ENCODE data around the gene CUX1.

The CUX1 gene

DNA sequence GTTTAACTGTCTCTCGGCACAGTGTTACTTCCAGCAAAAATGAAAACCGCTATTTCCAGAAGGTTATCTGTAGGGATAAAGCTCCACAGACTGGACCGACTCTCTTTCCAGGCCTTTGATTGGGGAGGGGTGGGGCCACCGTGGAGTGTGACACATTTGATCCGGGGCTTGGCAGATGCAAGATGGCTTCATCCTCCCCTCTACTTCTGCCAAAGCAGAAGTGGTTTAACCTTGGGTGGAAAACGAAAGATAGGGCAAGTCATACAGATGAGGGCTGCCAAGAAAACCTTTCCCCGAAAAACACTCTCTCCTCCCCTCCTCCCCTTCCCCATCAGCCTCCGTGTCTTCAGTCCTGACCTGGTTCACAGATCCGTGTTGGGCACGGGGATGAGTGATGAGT is 329.6 kb downstream of the CUX1 start:
- Histone ChIP-seq H3K9me3 (ENCODE audit: control insufficient read depth in 1 of 2, low read length in 2 of 2) (no peaks in the 10 kb centered on the region), H3K27me3 (ENCODE audit: low read depth, low read length) (no peaks in the 10 kb centered on the region), H3K4me1 (ENCODE audit: control insufficient read depth in 1 of 2, insufficient read depth in 2 of 2, low read length in 2 of 2) (no peaks in the 10 kb centered on the region), H3K4me3 (ENCODE audit: low read depth in 1 of 2, low read length in 2 of 2) (no peak overlapping the region), H3K27ac (ENCODE audit: low read length) (no peak overlapping the region), H3K36me3 (ENCODE audit: control insufficient read depth in 1 of 2, insufficient read depth in 2 of 2, low read length in 2 of 2) (no peaks in the 10 kb centered on the region)

DNA sequence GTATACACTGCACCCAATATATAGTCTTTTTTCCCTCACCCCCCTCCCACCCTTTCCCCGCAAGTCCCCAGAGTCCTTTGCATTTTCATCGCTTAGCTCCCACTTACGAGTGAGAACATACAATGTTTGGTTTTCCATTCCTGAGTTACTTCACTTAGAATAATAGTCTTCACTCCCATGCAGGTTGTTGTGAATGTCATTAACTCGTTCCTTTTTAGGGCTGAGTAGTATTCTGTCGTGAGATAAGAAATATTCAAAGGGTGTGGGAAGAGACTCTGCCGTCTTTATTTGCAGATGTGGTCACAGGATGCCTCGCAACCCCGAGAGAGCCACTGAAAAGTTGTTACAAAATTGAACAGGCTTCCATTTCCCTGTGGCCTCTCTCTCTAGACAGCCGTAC is 331.4 kb downstream of the CUX1 start:
- Histone ChIP-seq H3K4me3 (ENCODE audit: low read depth in 1 of 2, low read length in 2 of 2) (no peak overlapping the region), H3K36me3 (ENCODE audit: control insufficient read depth in 1 of 2, insufficient read depth in 2 of 2, low read length in 2 of 2) (no peaks in the 10 kb centered on the region), H3K27ac (ENCODE audit: low read length) (no peak overlapping the region), H3K9me3 (ENCODE audit: control insufficient read depth in 1 of 2, low read length in 2 of 2) (no peaks in the 10 kb centered on the region), H3K27me3 (ENCODE audit: low read depth, low read length) (no peaks in the 10 kb centered on the region), H3K4me1 (ENCODE audit: control insufficient read depth in 1 of 2, insufficient read depth in 2 of 2, low read length in 2 of 2) (peaks cover 0 to 12% of the 10 kb centered on the region in 2 donors)

DNA sequence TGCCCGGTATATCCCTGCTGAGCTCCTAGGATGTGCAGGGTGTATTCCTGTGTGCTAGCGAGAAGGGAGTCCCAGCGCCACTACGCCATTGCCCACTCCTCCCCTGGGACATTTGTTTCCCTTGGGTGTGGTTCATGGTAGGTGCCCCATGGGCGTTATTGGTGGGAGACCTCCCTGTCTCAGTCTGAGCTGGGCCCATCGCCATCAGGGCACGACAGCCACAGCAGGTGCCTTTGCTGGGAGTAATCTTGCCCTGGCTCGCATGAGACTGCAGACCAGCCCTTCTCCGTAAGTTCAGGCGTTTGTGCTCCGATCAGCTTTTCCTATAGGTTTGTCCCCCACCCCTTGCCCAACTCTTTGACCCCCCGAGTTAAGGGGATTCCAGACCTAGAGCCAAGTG is 332.0 kb downstream of the CUX1 start:
- Histone ChIP-seq H3K4me3 (ENCODE audit: low read depth in 1 of 2, low read length in 2 of 2) (no peak overlapping the region), H3K27ac (ENCODE audit: low read length) (no peak overlapping the region), H3K36me3 (ENCODE audit: control insufficient read depth in 1 of 2, insufficient read depth in 2 of 2, low read length in 2 of 2) (no peaks in the 10 kb centered on the region), H3K4me1 (ENCODE audit: control insufficient read depth in 1 of 2, insufficient read depth in 2 of 2, low read length in 2 of 2) (peaks cover 0 to 12% of the 10 kb centered on the region in 2 donors), H3K27me3 (ENCODE audit: low read depth, low read length) (no peaks in the 10 kb centered on the region), H3K9me3 (ENCODE audit: control insufficient read depth in 1 of 2, low read length in 2 of 2) (no peaks in the 10 kb centered on the region)

GRCh38 chr7:102150266-102150665 is 332.8 kb downstream of the CUX1 start:
- Histone ChIP-seq H3K27me3 (ENCODE audit: low read depth, low read length) (no peaks in the 10 kb centered on the region), H3K9me3 (ENCODE audit: control insufficient read depth in 1 of 2, low read length in 2 of 2) (no peaks in the 10 kb centered on the region), H3K4me3 (ENCODE audit: low read depth in 1 of 2, low read length in 2 of 2) (no peak overlapping the region), H3K36me3 (ENCODE audit: control insufficient read depth in 1 of 2, insufficient read depth in 2 of 2, low read length in 2 of 2) (no peaks in the 10 kb centered on the region), H3K27ac (ENCODE audit: low read length) (no peak overlapping the region), H3K4me1 (ENCODE audit: control insufficient read depth in 1 of 2, insufficient read depth in 2 of 2, low read length in 2 of 2) (peaks cover 0 to 12% of the 10 kb centered on the region in 2 donors)

- Histone ChIP-seq H3K27me3 (ENCODE audit: low read depth, low read length) (no peaks in the 10 kb centered on the region), H3K27ac (ENCODE audit: low read length) (no peak overlapping the region), H3K36me3 (ENCODE audit: control insufficient read depth in 1 of 2, insufficient read depth in 2 of 2, low read length in 2 of 2) (peaks cover 0 to 2% of the 10 kb centered on the region in 2 donors), H3K4me3 (ENCODE audit: low read depth in 1 of 2, low read length in 2 of 2) (no peak overlapping the region), H3K9me3 (ENCODE audit: control insufficient read depth in 1 of 2, low read length in 2 of 2) (no peaks in the 10 kb centered on the region), H3K4me1 (ENCODE audit: control insufficient read depth in 1 of 2, insufficient read depth in 2 of 2, low read length in 2 of 2) (peaks cover 0 to 12% of the 10 kb centered on the region in 2 donors)
Observed at GRCh38 chr7:102152672-102153598, 335.5 kb downstream of the CUX1 start.

- no peak overlapping the region for H3K4me3 ChIP-seq (ENCODE audit: low read depth in 1 of 2, low read length in 2 of 2)
- H3K4me1 ChIP-seq (ENCODE audit: control insufficient read depth in 1 of 2, insufficient read depth in 2 of 2, low read length in 2 of 2) = peaks cover 0 to 12% of the 10 kb centered on the region in 2 donors
- no peak overlapping the region for H3K27ac ChIP-seq (ENCODE audit: low read length)
- H3K27me3 ChIP-seq (ENCODE audit: low read depth, low read length) = no peaks in the 10 kb centered on the region
- H3K36me3 ChIP-seq (ENCODE audit: control insufficient read depth in 1 of 2, insufficient read depth in 2 of 2, low read length in 2 of 2) = peaks cover 2 to 8% of the 10 kb centered on the region in 2 donors
- H3K9me3 ChIP-seq (ENCODE audit: control insufficient read depth in 1 of 2, low read length in 2 of 2) = no peaks in the 10 kb centered on the region
Observed at GRCh38 chr7:102153599-102153946, 336.1 kb downstream of the CUX1 start.

DNA sequence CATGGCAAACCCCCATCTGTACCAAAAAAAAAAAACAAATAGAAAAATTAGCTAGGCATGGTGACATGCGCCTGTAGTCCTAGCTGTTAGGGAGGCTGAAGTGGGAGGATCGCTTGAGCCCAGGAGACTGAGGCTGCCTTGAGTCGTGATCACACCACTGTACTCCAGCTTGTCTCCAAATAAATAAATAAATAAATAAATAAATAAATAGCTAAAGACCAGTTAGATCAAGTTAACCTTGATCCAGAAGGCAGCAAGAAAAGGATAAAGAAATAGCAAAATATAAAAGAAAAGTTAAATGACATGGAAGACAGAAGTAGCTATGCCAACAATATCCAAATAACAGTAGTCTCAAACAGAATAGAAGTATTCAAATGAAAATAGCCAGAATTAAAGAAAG is 337.0 kb downstream of the CUX1 start:
- Histone ChIP-seq H3K36me3 (ENCODE audit: control insufficient read depth in 1 of 2, insufficient read depth in 2 of 2, low read length in 2 of 2) (peaks cover 5 to 17% of the 10 kb centered on the region in 2 donors), H3K27me3 (ENCODE audit: low read depth, low read length) (no peaks in the 10 kb centered on the region), H3K9me3 (ENCODE audit: control insufficient read depth in 1 of 2, low read length in 2 of 2) (no peaks in the 10 kb centered on the region), H3K27ac (ENCODE audit: low read length) (no peak overlapping the region), H3K4me1 (ENCODE audit: control insufficient read depth in 1 of 2, insufficient read depth in 2 of 2, low read length in 2 of 2) (peaks cover 0 to 12% of the 10 kb centered on the region in 2 donors), H3K4me3 (ENCODE audit: low read depth in 1 of 2, low read length in 2 of 2) (no peak overlapping the region)

- Histone ChIP-seq H3K27ac (ENCODE audit: low read length) (no peak overlapping the region), H3K36me3 (ENCODE audit: control insufficient read depth in 1 of 2, insufficient read depth in 2 of 2, low read length in 2 of 2) (peaks cover 5 to 17% of the 10 kb centered on the region in 2 donors), H3K4me1 (ENCODE audit: control insufficient read depth in 1 of 2, insufficient read depth in 2 of 2, low read length in 2 of 2) (peaks cover 0 to 12% of the 10 kb centered on the region in 2 donors), H3K27me3 (ENCODE audit: low read depth, low read length) (no peaks in the 10 kb centered on the region), H3K4me3 (ENCODE audit: low read depth in 1 of 2, low read length in 2 of 2) (no peak overlapping the region), H3K9me3 (ENCODE audit: control insufficient read depth in 1 of 2, low read length in 2 of 2) (no peaks in the 10 kb centered on the region)
Observed at GRCh38 chr7:102155821-102156441, 338.5 kb downstream of the CUX1 start.

DNA sequence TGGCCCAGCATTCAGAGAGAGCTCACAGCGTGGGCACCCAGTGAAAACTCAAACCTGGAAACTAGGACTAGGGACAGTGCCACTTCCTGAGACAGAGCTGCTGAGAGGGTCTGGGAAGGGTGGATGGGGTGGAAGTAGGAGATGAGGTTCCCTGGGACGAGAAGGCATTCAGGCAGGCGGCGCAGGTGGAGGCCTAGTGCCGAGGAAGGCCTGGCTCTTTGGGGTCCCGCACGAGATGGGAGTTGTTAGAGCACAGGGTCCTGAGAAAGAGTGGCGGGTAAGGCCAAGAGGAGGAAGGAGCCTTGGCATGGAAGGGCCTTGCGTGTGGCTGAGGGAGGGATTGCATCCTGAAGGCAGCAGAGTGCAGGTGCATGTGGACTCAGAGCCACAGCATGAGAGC is 339.4 kb downstream of the CUX1 start:
- Histone ChIP-seq H3K36me3 (ENCODE audit: control insufficient read depth in 1 of 2, insufficient read depth in 2 of 2, low read length in 2 of 2) (peaks cover 5 to 17% of the 10 kb centered on the region in 2 donors), H3K4me1 (ENCODE audit: control insufficient read depth in 1 of 2, insufficient read depth in 2 of 2, low read length in 2 of 2) (peaks cover 0 to 12% of the 10 kb centered on the region in 2 donors), H3K27ac (ENCODE audit: low read length) (no peak overlapping the region), H3K27me3 (ENCODE audit: low read depth, low read length) (no peaks in the 10 kb centered on the region), H3K4me3 (ENCODE audit: low read depth in 1 of 2, low read length in 2 of 2) (no peak overlapping the region), H3K9me3 (ENCODE audit: control insufficient read depth in 1 of 2, low read length in 2 of 2) (no peaks in the 10 kb centered on the region)

DNA sequence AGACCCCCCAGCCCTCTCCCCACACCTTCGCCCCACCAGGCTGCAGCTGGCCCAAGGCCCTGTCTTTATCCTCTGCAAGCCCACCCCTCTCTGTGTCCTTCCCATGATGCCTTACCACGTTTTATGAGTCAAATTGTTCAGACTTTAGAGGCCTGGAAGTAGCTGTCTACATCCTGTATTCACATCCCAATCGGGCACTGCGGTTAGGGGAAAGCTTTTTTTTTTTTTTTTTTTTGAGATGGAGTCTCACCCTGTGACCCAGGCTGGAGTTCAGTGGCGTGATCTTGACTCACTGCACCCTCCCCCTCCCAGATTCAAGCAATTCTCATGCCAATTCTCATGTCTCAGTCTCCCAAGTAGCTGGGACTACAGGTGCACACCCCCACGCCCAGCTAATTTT is 347.7 kb downstream of the CUX1 start:
- H3K27ac ChIP-seq (ENCODE audit: low read length) = no peak overlapping the region
- H3K9me3 ChIP-seq (ENCODE audit: control insufficient read depth in 1 of 2, low read length in 2 of 2) = no peaks in the 10 kb centered on the region
- peaks cover 7 to 18% of the 10 kb centered on the region in 2 donors for H3K36me3 ChIP-seq (ENCODE audit: control insufficient read depth in 1 of 2, insufficient read depth in 2 of 2, low read length in 2 of 2)
- no peaks in the 10 kb centered on the region for H3K4me1 ChIP-seq (ENCODE audit: control insufficient read depth in 1 of 2, insufficient read depth in 2 of 2, low read length in 2 of 2)
- no peak overlapping the region for H3K4me3 ChIP-seq (ENCODE audit: low read depth in 1 of 2, low read length in 2 of 2)
- H3K27me3 ChIP-seq (ENCODE audit: low read depth, low read length) = no peaks in the 10 kb centered on the region

DNA sequence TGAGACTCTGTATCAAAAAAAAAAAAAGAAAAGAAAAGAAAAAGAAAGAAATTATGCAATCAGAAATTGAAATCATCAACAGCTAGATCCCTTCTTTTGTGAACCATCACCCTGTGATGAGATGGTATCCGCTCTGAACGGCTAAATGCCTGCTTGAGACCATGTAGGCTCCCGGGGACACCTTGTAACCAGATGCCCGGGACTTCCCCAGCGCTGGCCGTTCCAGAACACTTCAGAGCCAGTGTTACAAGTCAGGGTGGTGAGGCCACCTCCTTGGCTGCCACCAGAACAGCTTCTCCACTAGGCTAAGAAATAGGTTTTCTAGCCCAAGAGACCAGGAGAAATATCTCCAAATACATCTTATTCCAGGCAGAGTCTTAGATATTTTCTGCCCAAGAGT is 349.8 kb downstream of the CUX1 start:
- Histone ChIP-seq H3K36me3 (ENCODE audit: control insufficient read depth in 1 of 2, insufficient read depth in 2 of 2, low read length in 2 of 2) (peaks cover 7 to 32% of the 10 kb centered on the region in 2 donors), H3K4me1 (ENCODE audit: control insufficient read depth in 1 of 2, insufficient read depth in 2 of 2, low read length in 2 of 2) (no peaks in the 10 kb centered on the region), H3K27ac (ENCODE audit: low read length) (no peak overlapping the region), H3K27me3 (ENCODE audit: low read depth, low read length) (no peaks in the 10 kb centered on the region), H3K9me3 (ENCODE audit: control insufficient read depth in 1 of 2, low read length in 2 of 2) (no peaks in the 10 kb centered on the region), H3K4me3 (ENCODE audit: low read depth in 1 of 2, low read length in 2 of 2) (no peak overlapping the region)

Data from muscle layer of duodenum (tissue), 2 donors.